Measurements from ENCODE around the gene PLCH1.

Gene PLCH1

GRCh38 chr3:155682426-155683343 is 62.2 kb downstream of the PLCH1 start:
- DNase-seq: no peak

GRCh38 chr3:155676252-155676981 is 68.5 kb downstream of the PLCH1 start:
- DNase-seq: no peak

- DNase-seq: no peak
Measured at GRCh38 chr3:155675094-155675493, 69.8 kb downstream of the PLCH1 start.

GRCh38 chr3:155673421-155673820 is 71.5 kb downstream of the PLCH1 start:
- no peak for DNase-seq

GRCh38 chr3:155670335-155670734 is 74.5 kb downstream of the PLCH1 start:
- DNase-seq: no peak

GRCh38 chr3:155667988-155668387 is 76.9 kb downstream of the PLCH1 start:
- DNase-seq: no peak

GRCh38 chr3:155664925-155665695 is 79.8 kb downstream of the PLCH1 start:
- DNase-seq: no peak

- no peak for DNase-seq
Measured at GRCh38 chr3:155663467-155664212, 81.2 kb downstream of the PLCH1 start.

- no peak for DNase-seq
Measured at GRCh38 chr3:155661760-155662159, 83.1 kb downstream of the PLCH1 start.

GRCh38 chr3:155661042-155661441 is 83.8 kb downstream of the PLCH1 start:
- DNase-seq: no peak

GRCh38 chr3:155658671-155659261 is 86.1 kb downstream of the PLCH1 start:
- DNase-seq: no peak

GRCh38 chr3:155658006-155658405 is 86.9 kb downstream of the PLCH1 start:
- no peak for DNase-seq

- DNase-seq: no peak
Measured at GRCh38 chr3:155657161-155657560, 87.7 kb downstream of the PLCH1 start.

- no peak for DNase-seq
Measured at GRCh38 chr3:155656466-155656865, 88.4 kb downstream of the PLCH1 start.

GRCh38 chr3:155651489-155652218 is 93.2 kb downstream of the PLCH1 start:
- DNase-seq: no peak

GRCh38 chr3:155648013-155648591 is 96.8 kb downstream of the PLCH1 start:
- no peak for DNase-seq

- DNase-seq: no peak
Measured at GRCh38 chr3:155647206-155647605, 97.7 kb downstream of the PLCH1 start.

- no peak for DNase-seq
Measured at GRCh38 chr3:155646669-155647068, 98.2 kb downstream of the PLCH1 start.

- no peak for DNase-seq
Measured at GRCh38 chr3:155646128-155646527, 98.7 kb downstream of the PLCH1 start.

- no peak for DNase-seq
Measured at GRCh38 chr3:155643581-155644165, 101.2 kb downstream of the PLCH1 start.

- no peak for DNase-seq
Measured at GRCh38 chr3:155641956-155642355, 102.9 kb downstream of the PLCH1 start.

Data from activated CD4-positive, CD25-positive, alpha-beta regulatory T cell treated with anti-CD3 and anti-CD28 coated beads, Interleukin-2, amount 50 U/mL, for 72 hours (primary cell).